Fibroblast of peridontal ligament (primary cell): ENCODE data around the gene SYS1.
A peak's percentile ranks its signal among the peaks of the same experiment; 100 is the strongest.

Experiments used
- DNase-seq: peaks from one replicate; pipeline ENCODE4 v3.0.0-alpha.2; 2010; ENCODE audit errors: extremely low read depth

The SYS1 gene

DNA sequence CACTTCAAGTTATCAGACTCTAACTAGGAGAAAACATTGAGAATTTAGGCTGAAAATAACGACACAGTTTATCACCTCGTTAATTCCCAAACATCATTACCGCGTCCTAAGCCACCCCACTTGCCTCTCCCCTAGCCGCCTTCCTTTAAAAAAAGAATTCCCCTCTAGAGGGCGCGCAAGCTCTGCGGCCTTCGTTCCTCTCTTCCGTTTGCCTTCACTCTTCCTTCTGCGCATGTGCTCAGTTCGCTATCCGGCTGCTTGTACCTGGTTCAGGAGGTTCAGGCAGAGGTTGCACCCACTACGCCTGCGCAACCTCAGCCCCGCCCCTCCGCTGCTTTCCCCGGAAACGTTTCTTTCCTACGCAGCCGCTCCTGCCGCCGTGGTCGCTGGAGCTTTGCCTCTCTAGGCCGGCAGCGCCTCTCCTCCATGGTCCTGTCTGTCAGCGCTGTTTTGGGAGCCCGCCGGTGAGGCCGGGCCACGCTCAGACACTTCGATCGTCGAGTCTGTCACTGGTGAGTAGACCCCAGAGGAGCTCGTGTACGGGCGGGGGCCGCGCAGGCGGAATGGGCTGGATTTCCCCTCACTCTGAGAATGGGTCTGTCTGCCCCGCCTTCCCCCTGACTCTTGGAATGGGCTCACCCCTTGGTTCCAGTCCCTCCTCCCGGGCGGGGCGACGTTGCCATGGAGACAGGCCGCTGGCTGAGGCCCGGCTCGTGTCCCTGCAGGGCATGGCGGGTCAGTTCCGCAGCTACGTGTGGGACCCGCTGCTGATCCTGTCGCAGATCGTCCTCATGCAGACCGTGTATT is at the start of gene SYS1:
Gene SYS1, plus strand, starts transcription at position 353 of the 807 bp plus-strand sequence. Its CDS starts 376 bp downstream, at position 729.
- DNase-seq, result peak; percentile 99

DNA sequence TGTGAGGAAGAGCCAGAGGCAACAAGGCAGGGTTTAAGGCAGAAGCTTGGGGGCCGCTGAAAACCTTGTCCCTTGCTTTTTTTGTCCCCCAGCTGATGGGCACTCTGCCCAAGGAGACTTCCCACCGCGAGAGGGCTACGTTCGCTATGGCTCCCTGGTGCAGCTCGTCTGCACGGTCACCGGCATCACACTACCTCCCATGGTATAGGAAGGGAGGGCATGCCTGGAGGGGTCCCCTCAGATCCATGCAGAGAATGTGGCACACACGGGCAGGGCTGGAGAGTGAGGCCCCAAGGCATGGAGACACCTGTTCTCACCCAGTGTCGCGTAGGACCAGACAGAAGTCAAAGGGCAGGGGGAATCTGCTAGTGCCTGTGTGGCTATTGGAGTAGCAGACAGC is 49.0 kb upstream of the SYS1 start:
- no peak for DNase-seq

DNA sequence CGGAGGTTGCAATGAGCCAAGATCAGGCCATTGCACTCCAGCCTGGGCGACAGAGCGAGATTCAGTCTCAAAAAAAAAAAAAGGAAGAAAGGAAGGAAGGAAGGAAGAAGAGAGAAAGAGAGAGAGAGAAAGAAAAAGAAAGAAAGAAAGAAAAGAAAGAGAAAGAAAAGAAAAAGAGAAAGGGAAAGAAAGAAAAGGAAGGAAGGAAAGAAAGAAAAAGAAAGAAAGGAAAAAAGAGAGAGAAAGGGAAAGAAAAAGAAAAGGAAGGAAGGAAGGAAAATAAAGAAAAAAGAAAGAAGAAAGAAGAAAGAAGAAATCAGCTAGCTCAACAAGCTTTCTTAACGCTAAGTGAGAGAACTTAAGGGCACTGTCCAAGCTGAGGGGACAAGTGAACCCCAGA is 47.3 kb upstream of the SYS1 start:
- no peak for DNase-seq

DNA sequence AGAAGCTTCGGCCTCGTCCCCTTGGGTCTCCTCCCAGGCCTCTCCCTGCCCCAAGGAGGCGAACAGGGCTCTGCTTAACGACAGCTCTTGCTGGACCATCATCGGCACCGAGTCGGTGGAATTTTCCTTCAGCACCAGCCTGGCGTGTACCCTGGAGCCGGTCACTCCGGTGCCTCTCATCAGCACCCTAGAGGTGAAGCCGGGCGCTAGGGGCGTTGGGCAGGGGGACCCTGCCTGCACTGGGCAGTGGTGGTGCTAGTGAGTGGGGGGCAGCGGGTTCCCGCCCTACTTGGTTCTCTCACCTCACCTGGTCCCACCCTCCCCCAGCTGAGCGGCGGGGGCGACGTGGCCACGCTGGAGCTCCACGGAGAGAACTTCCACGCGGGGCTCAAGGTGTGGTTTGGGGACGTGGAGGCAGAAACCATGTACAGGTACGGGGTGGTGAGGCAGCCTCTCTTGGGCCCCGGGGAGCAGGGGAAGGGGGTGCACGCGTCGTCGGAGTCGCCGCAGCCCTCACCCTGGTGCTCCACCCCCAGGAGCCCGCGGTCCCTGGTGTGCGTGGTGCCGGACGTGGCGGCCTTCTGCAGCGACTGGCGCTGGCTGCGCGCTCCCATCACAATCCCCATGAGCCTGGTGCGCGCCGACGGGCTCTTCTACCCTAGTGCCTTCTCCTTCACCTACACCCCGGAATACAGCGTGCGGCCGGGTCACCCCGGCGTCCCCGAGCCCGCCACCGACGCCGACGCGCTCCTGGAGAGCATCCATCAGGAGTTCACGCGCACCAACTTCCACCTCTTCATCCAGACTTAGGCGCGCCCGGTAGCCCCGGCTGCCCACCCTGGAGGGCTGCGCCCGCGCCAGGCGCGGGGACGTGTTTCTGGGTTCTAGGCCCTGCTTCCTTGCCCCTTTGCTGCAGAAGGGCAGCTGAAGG is 46.5 kb upstream of the SYS1 start:
- DNase-seq, result no peak

DNA sequence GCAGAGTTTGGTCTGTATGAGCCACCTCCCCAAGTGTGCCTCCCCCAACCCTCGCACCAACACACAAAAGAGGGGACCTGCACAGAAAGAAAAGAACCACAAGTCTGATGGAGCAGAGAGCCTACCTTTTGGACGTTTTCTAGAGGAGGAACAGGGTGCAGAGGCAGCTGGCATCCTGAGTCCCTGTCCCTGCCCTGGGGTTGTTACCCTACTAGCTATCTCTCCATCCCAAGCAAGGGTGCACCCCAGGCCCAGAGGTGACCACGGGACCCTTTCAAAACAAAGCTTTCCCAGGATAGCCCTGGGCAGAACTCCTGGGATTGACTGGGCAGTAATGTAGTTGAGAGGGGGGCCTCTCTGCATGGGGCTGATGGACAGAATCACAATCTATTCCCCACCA is 45.1 kb upstream of the SYS1 start:
- no peak for DNase-seq

DNA sequence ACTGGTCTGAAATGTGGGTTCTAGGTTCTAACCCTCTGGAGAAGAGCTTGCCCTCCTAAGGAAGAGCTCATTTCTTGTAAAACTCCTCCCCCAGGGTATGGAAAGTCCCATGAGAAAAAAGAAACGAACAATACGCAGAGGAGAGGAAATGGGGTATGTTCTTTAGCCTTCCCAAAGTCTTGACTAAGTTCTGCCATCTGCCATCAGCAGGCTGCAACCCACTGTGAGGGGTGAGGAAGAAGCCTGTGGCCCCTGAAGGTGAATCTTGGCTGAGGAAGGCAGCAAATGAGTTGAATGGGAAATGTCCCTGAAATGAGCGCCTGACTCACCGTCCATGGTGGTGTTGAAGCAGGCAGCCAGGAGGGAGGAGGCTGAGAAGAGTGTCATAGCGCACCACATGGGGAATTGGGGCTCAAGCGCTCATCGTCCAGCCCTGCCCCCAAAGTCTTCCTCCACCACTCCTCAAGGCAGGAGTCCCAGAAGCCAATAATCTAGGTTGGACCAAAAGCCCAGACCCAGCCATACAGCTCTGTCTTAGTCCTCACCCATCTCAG is 44.5 kb upstream of the SYS1 start:
- no peak for DNase-seq

DNA sequence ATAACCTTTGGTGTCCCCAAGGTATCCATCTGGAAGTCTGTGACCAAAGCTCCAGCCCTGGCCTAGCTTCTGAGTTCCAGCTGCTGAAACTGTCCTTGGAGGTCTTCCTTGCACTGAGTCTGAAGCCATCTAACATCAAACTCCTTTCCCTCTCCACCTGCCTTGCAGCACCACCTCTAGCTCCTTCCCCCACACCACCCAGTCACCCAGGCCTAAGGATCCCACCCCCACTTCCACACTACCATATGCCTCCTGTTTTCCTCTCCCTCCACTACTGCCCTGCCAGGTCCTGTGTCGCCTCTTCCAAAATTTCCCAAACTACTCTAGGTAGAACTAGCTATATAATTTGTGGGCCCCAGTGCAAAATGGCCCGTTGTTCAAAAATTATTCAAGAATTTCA is 44.0 kb upstream of the SYS1 start:
- no peak for DNase-seq

DNA sequence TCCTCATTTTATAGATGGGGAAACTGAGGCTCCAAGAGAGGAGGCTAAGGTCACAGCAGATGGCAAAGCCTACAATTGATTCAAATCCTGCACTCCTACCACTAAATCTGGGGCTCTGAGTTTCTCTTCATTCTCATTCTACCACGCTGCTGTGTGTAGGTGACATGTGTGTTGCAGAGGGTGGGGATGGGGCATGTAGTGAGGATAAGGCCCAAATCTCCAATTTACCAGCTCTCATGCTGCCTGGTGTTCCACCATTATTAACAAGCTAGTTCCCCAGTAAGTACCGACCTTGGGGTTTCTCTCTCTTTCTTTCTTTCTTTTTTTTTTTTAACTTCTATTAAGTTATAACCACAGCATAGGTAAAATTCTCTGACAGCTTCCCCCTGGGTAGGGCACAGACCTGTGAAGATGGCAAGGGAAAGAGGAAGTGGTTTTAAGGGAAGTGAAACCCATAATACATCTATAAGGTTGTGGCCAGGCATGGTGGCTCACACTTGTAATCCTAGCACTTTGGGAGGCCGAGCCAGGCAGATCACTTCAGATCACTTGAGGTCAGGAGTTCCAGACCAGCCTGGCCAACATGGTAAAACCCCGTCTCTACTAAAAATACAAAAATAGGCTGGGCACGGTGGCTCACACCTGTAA is 41.9 kb upstream of the SYS1 start:
- no peak for DNase-seq

DNA sequence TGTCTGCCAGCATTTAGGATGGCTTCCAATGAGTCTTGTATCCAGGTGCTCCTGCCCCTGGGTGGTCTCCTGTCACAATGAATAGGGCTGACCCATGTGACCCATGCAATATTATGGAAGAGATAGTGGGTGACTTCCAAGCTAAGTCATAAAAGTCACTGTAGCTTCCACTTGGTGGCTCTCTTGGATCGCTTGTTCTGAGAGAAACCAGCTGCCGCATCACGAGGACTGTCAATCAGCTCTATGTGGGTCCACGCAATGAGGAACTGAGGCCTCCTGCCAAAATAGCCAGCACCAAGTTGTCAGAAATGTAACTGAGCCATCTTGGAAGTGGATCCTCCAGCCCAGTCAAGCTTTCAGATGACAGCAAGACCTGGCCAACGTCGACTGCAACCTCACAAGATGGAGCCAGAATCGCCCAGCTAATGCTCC is 40.0 kb upstream of the SYS1 start:
- peak; percentile 62 for DNase-seq

DNA sequence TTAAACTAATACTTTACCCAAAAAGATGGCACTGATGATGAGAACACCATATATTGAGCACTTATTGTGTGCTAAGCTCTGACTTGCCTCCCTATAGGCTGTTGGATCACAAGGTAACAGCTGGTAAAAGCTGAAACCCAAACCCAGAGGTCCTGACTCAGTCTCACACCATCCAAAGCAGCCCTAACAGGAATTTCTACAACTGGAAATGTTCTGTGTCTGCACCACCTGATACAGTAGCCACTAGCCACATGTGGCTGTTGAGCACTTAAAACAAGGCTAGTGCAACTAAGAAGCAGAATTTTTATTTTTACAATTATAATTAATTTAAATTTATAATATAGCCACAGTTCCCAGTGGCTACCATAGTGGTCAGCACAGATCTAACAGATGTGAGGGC is 39.2 kb upstream of the SYS1 start:
- peak; percentile 60 for DNase-seq

DNA sequence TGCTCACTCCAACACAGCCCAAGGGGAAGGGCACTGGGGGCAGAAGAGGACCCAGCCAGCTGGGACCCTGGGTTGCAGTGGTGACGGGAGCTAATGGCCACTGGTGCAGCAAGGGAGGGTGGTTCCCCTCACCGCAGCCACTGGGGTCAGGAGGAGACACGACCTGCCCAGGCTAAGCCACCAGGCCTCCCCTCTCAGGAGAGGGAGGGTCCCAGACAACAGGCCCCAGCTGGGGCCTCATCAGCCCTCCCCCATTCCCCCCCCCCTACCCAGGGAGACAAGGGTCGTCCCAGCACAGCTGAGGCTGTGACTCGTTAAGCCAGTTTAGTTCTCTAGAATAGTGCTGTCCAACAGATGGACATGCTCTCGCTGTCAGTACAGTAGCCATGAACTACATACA is 37.6 kb upstream of the SYS1 start:
- DNase-seq, result no peak

DNA sequence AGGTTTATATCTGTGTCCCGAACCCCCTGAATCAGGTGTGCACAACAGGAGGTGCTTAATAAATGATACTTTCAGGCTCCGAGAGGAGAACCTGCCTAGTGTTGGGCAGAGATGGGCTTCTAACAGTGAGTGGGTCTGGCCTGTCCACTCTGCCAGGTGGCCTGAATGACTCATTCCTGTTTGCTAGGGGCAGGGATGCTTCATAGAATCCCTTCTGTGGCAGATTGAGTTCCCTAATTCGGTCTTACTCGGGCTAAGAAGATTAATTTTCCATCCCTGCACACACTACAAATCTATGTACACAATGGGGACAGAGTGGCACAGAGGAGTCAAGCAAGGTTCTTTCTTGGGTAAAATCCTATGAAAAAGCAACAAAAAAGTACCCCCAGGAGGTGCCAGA is 34.5 kb upstream of the SYS1 start:
- DNase-seq, result no peak

DNA sequence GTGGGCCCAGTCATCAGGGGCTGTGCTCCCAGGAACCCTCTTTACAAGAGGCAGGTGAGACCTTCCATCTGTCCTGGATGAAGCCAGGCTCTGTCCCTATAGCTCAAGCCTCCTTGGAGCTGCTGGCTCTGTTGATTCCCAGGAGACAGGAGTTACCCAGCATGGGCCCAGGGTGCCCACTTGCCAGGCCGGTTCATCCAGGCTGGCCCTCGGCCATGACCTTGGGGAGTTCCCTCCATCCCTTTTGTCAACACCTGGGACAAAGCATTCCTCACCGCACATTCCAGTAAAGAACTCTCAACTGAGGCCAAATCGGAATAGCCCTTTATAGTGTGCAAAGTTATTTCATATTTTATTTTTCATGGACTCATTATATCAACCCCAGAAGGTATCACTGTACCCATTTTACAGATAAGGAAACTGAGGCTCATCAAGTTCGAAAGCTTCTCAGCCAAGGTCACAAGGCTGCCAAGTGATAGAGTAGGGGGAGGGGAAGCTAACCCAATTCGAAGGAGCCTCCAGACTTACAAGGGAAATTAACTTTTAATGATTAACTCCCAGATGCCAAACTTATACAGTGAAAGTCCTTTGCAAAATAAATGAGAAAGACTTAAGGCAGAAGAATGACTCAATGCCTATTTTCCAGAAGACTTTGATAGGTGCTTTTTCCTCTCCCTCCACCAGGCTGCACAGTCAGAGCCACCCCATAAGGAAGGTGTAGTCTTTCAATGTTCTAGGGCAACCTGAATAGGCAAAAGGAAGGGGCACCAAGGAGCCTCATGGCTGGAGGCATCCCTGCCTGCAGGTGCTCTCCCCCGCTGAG is 33.2 kb upstream of the SYS1 start:
- no peak for DNase-seq

DNA sequence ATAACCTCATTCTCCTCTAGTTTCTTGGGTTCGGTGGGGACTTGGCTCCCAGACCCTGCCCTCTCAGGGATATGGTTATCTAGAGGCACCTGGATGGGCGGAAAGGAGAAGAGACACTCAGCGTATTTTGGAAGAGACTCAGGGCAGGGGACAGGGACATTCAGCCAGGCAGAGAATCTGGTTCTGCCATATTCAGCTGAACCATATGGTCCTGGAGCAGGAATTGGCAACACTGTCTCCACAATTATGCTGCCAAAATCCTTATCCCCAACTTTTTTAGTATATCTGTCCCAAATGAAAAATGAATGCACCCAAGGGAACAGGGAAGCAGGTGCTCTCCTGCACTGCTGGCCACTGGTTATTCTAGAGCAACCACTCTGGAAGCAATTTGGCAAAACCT is 32.5 kb upstream of the SYS1 start:
- DNase-seq, result no peak

DNA sequence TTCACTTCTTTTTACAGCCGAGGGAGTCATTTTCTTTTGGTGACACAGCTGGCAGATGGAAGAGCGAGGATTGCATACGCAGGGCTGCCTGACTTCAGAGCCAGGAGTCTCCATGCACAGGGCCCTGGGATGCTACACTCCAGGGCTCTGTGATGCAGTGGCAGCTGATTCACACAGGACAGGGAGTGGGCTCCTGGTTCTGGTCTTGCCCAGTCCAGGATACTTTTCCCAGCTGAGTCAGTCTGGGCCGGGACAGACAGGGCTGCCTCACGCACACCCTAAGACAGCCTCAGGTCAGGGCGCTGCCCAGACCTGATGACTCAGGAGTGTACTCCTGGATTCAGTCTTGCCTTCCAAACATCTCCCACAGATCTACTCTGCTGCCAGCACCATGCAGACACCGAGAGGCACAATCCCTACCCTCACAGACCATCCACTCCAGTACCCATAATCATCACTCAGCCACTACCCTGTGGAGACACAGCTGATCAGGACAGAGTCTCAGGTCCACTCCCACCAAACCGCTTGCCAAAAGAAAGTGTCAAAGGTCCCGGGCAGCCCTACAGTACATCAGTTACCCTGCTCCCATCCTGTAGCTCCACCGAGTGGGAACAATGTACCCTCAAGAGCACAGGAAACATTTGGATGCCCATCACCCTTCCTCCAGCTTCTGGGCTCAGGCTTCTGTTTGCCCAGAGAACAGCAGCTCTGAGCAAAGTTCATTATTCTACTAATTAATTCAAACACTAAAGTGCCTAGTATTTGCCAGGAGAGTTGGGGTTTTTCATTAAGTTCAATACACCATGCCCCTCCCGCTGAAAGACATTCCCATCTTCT is 26.2 kb upstream of the SYS1 start:
- peak; percentile 72 for DNase-seq

DNA sequence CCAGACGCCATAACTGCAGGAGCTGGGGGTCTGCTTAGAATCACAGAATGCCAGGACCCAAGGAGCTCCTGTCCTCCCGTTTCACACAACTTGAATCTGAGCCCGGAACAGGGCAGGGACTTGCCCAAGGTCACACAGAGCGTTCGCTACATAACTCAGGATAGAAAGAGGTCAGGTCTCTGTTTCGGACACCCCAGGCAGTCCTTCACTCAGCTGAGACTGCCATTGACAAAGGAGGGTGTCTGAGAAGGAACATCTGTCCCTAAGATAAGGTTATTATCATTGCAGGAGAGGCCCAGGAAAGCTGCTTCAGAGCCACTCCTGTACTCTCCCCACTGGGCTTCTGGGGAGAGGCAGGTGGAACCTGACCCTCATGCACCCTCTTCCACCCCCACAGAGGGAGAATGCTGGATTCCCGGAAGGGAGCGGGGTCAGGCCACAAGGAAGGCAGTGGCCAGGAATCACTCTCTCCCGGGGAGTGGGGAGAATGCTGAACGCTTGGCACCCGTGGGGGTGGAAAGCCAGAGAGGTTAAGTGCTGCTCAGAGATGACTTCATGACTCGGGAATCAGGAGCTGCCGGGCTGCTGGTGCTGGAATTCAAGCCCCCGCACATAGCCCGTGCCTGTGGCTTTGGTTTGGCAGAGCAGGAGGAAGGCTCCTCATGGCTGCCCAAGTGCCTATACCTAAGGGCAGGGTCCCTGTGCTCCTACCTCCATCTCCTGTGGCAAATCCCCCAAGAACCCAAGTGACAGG is 25.4 kb upstream of the SYS1 start:
- peak; percentile 92 for DNase-seq

DNA sequence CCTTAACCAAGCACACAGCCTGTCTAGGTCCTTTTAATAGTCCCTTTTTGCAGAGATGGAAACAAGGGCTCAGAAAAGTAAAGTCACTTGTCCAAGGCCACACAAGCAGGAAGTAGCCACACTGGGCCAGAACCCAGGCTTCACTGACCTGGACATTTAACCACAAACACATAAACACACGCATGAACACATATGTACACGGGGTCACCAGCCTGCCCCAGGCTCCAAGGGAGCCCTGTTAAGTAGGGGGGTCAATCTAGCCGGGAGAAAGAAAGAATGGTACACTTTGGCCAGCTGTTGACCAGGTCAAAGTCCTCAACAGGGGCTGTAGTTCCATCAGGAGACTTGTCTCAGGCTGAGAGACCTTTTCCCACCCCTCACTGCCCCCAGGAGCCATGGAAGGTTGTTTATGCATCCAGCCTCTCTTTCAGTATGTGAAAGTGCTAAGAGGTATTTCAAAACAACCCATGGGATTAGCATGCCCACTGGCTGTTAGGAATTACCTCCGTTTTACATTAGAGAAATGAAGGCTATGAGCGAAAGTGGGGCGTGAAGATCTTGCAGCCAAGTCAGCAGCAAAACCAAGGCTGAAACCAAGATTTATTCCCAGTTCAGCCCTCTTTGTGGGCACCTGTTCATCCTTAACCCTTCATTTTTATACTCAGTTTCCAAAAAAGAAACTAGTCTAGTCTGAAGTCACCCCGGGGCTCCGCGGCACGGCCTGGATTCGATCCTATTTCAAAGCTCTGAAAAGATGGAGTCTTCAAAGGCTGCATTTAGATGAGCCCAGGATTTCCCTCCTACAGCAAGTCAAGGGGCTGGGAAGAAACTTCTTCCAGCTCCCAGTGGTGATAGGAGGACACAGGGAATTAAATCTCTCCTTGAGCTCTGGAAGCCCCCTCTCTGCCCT is 24.6 kb upstream of the SYS1 start:
- DNase-seq, result peak; percentile 56

DNA sequence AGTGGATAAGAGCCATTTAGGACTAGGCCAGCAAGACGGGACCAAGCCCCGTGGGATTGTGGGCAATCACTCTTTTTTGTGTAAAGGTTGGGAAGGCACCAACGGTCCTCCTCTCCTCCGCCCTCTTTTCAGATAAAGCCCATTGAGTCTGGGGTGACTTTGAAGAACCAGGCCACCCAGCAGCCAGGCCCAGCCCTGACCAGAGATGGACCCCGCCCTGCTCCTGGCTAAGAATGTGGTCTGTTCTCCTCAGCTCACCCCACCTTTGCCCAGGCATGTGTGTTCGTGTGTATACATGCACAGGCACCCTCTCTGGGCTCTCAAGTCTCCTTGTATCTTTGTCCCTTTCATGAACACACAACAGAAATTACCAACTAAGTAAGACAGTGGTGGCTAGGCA is 23.9 kb upstream of the SYS1 start:
- no peak for DNase-seq
